ENCODE data around the gene TSPAN9.

TSPAN9 gene

GRCh38 chr12:3204143-3204542 is 127.0 kb downstream of the TSPAN9 start:
- TF ChIP-seq POLR2AphosphoS5 (IDR thresholded peaks at IDR 0.05; ENCODE audit: low read depth, low read length) (no peak), FOXP2 (optimal IDR thresholded peaks at IDR 0.05; ENCODE audit: borderline replicate concordance, extremely low read depth, extremely low read length, insufficient read depth) (no peak), TAF1 (IDR thresholded peaks at IDR 0.05; ENCODE audit: borderline replicate concordance, insufficient read depth, low read length) (no peak), SIN3A (IDR thresholded peaks at IDR 0.05; ENCODE audit: borderline replicate concordance, insufficient read depth, low read length) (no peak)
- TF ChIP-seq, protein P1, sequence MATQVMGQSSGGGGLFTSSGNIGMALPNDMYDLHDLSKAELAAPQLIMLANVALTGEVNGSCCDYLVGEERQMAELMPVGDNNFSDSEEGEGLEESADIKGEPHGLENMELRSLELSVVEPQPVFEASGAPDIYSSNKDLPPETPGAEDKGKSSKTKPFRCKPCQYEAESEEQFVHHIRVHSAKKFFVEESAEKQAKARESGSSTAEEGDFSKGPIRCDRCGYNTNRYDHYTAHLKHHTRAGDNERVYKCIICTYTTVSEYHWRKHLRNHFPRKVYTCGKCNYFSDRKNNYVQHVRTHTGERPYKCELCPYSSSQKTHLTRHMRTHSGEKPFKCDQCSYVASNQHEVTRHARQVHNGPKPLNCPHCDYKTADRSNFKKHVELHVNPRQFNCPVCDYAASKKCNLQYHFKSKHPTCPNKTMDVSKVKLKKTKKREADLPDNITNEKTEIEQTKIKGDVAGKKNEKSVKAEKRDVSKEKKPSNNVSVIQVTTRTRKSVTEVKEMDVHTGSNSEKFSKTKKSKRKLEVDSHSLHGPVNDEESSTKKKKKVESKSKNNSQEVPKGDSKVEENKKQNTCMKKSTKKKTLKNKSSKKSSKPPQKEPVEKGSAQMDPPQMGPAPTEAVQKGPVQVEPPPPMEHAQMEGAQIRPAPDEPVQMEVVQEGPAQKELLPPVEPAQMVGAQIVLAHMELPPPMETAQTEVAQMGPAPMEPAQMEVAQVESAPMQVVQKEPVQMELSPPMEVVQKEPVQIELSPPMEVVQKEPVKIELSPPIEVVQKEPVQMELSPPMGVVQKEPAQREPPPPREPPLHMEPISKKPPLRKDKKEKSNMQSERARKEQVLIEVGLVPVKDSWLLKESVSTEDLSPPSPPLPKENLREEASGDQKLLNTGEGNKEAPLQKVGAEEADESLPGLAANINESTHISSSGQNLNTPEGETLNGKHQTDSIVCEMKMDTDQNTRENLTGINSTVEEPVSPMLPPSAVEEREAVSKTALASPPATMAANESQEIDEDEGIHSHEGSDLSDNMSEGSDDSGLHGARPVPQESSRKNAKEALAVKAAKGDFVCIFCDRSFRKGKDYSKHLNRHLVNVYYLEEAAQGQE (IDR thresholded peaks at IDR 0.05; ENCODE audit: insufficient read depth in 1 of 2, low read depth in 2 of 2, low read length in 2 of 2): no peak

DNA sequence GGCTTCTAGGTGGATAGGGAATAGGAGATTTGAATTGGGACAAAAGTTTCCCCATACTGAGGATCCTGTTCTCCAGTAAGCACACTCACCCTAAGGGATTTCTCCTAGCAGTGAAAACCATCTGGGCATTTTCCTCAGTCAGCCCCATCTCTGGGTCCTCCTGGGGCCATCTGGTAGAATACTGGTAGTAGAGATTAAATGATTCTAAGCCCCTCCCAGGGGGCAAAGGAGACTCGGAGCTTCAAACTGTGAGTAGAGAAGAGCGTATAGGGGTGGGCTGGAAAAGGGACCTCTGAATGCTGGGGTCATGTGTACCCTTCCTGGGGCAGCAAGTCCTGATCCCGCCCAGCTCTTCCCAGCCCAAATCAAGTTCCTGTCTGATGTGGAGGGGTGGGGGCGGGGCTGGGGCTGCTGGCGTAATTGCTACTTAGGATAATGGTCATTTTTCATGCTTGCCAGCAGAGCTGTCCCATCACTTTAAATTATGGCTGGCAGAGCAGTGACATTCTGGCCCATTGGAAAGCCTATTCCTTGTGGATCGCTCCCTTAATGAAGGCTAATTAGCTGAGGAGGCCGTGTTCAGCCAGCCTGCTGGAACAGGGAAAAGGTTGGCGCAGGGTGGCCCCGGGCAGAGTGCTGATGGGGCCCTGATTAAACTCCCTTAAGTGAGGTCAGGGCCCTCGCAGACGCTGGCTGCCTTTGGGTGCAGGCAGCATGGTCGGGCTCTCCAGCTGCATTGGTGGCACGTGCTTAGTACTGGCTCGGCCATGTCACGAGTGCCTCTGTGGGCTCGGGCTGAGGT is 127.8 kb downstream of the TSPAN9 start:
- no peak for TF ChIP-seq TAF1 (IDR thresholded peaks at IDR 0.05; ENCODE audit: borderline replicate concordance, insufficient read depth, low read length)
- TF ChIP-seq FOXP2 (optimal IDR thresholded peaks at IDR 0.05; ENCODE audit: borderline replicate concordance, extremely low read depth, extremely low read length, insufficient read depth): no peak
- TF ChIP-seq, protein P1 (IDR thresholded peaks at IDR 0.05; ENCODE audit: insufficient read depth in 1 of 2, low read depth in 2 of 2, low read length in 2 of 2): no peak
- TF ChIP-seq SIN3A (IDR thresholded peaks at IDR 0.05; ENCODE audit: borderline replicate concordance, insufficient read depth, low read length): no peak
- TF ChIP-seq POLR2AphosphoS5 (IDR thresholded peaks at IDR 0.05; ENCODE audit: low read depth, low read length): no peak

- TF ChIP-seq, protein P1 (IDR thresholded peaks at IDR 0.05; ENCODE audit: insufficient read depth in 1 of 2, low read depth in 2 of 2, low read length in 2 of 2): no peak
- peak; percentile 17 for TF ChIP-seq FOXP2 (optimal IDR thresholded peaks at IDR 0.05; ENCODE audit: borderline replicate concordance, extremely low read depth, extremely low read length, insufficient read depth)
These were observed 128.8 kb downstream of the TSPAN9 start for GRCh38 chr12:3205742-3206519.

DNA sequence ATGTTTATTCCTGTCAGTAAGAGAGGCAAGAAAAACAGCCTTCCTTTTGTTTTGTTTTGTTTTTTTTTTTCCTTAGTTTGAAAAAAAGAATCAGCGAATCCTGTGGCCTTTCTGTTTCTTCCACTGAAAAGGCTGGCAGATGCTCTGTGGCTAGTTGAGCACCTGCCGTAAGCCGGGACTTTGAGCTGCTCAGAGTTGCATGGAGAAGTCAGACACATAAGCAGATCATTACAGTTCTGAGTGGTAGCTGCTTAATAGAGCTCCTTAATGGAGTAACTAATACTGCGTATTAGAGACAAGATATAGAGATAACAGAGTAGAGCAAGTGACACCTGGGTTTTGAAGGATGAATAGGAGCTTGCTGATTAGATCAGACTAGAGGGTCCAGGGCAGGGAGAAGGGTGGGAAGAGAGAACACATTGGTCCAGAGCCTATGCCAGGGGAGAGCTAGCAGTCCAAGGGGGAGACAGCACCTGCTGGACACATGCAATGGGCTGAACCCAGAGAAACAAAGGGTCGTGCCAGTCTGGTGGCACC is 129.4 kb downstream of the TSPAN9 start:
- TF ChIP-seq, protein P1 (IDR thresholded peaks at IDR 0.05; ENCODE audit: insufficient read depth in 1 of 2, low read depth in 2 of 2, low read length in 2 of 2): no peak
- TF ChIP-seq POLR2AphosphoS5 (IDR thresholded peaks at IDR 0.05; ENCODE audit: low read depth, low read length) (no peak), SIN3A (IDR thresholded peaks at IDR 0.05; ENCODE audit: borderline replicate concordance, insufficient read depth, low read length) (no peak), TAF1 (IDR thresholded peaks at IDR 0.05; ENCODE audit: borderline replicate concordance, insufficient read depth, low read length) (no peak), FOXP2 (optimal IDR thresholded peaks at IDR 0.05; ENCODE audit: borderline replicate concordance, extremely low read depth, extremely low read length, insufficient read depth) (no peak)
